NCI-H187 (cell line): Measurements from ENCODE around the gene SDF2L1.
A peak's percentile ranks its signal among the peaks of the same experiment; 100 is the strongest.
"Not testable (repeated sequence)": the region's sequence is repeated elsewhere in the genome, so short reads cannot be mapped to it uniquely, and the experiment has no call there.

ENCODE experiments used
- DNase-seq, 2 experiments: peaks; one replicate each; lab custom pipeline; 2025; lab: John Stamatoyannopoulos, UW

The SDF2L1 gene

GRCh38 chr22:21661991-21662390, 19.9 kb downstream of the SDF2L1 start:
- DNase-seq: no peak

DNA sequence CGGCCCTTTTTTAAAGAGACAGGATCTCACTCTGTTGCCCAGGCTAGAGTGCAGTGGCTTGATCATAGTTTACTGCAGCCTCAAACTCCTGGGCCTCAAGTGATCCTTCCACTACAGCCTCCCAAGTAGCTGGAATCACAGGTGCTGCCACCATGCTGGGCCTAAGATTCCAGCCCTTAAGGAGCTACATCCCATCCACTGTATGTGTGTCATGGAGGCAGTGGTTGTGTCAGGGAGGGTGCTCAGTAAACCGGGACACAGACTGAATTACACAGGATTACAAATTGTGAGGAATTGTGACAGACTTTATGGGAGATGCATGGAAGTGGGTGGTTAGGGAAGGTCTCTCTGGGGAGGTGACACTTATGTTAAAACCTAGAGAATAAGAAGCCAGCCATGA, 21.6 kb downstream of the SDF2L1 start:
- no peak for DNase-seq

DNA sequence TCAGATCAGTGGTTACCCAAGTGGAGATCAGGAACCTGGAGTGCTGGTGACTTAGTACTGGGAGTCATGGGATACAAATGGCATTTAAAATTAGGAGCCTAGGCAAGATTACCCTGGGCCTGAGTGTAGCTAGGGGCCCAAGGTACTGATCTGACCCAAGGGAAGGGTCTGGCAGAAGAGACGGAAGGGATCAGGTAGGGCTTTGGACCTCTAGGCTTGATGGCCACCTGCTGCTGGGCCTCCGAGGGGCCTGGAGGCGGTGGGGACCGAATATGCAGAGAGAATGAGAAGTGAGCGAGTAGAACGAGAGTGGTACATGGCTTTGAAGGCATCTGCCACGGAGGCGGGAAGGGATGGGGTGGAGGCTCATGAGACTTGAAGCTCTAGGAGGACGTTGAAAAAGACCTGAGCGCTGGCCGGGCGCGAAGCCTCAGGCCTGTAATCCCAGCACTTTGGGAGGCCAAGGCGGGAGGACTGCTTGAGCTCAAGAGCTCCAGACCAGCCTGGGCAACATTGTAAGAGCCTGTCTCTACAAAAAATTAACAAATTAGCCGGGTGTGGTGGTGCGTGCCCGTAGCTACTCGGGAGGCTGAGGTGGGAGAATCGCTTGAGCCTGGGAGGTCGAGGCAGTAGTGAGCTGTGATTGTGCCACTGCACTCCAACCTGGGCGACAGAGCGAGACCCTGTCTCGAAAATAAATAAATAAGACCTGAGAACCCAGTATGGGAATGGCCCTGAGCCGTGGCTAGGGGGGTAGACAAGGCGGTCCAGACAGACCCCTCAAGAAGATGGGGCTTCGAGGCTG, 23.1 kb downstream of the SDF2L1 start:
- DNase-seq: no peak

DNA sequence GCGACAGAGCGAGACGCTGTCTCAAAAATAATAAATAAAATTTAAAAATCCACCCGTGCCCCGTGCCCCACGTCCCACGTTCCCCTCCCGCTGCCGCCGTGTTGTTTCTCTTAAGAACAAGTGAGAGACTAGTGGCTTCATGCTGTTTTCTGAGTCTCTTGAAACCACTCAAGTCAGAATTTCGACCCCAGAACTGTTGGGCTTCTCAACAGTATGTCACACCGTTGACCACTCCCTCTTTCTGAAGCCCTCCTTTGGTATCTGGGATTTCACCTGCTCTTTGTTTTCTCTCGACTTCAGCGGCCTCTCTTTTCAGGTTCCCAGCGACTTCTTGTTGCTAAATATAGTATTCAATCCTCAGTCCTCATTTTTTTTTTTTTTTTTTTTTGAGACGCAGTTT, 24.7 kb downstream of the SDF2L1 start:
- DNase-seq: no peak

DNA sequence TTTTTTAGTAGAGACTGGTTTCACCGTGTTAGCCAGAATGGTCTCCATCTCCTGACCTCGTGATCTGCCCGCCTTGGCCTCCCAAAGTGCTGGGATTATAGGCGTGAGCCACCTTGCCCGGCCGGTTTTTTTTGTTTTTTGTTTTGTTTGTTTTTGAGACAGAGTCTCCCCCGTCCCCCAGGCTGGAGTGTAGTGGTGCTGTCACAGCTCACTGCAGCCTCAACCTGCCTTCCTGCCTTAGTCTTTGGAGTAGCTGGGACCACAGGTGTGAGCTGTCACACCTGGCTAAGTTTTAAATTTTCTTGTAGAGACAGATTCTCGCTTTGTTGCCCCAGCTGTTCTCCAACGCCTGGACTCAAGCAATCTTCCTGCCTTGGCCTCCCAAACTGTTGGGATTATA, 26.9 kb downstream of the SDF2L1 start:
- no peak for DNase-seq

GRCh38 chr22:21672107-21672629, 30.1 kb downstream of the SDF2L1 start:
- no peak for DNase-seq

GRCh38 chr22:21673534-21674321, 31.6 kb downstream of the SDF2L1 start:
- DNase-seq: no peak

DNA sequence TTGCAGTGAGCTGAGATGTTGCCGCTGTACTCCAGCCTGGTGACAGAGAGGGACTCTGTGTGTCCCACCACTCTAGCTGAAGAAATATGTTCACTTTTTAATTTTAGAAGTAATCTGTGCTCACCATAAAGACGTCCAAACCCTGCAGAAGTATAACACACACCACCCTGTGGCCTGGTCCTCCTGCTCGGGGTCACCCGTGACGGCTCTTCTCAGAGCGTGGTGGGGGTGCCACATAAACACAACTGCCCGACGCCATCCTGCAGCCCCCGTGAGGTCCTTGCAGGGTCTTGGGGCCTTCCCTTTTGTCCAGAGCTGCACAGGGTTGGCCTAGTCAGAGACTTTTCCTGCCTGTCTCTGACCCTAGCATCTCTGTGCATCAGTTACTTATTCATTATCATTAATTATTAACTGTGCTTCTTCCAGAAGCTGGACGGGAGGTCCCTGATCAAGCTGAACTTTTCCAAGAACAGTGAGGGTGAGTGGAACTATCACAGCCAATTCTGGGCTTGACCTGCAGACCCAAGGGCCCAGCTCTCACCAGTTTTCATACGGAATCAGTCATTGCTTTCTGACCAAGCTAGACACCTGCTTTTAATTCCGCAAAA, 32.6 kb downstream of the SDF2L1 start:
- DNase-seq: no peak

DNA sequence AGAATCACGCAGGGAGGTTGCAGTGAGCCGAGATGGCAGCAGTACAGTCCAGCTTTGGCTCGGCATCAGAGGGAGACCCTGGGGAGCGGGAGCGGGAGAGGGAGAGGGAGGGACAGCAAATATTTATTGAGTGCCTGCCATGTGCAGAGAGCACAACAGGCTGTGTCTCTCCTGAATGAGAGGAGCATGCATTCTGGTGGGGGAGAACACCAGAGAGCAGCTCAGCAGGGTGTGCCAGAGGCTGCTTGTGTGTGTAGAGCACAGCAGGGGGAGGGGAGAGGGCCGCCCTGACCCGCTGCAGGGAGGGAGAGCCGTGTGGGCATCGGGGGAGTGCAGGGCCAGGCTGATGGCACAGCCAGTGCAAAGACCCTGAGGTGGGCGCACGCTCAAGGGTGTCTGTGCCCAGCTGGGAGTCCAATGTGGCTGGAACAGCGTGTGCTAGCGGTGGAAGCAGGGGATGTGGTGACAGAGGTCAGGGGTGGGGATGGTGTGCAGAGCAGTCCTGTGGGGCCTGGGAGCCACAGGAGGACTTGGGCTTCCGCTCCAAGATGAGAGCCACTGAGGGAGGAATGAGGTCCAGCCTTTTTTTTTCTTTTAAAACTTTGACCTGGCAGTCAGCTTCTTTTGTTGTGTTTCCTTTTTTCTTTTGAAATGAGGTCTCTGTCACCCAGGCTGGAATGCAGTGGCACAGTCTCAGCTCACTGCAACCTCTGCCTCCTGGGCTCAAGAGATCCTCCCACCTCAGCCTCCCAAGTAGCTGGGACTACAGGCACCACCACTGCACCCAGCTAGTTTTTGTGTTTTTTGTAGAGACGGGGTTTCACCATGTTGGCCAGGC, 35.7 kb downstream of the SDF2L1 start:
- DNase-seq: peak in 1 of 2 experiments; percentile 14

DNA sequence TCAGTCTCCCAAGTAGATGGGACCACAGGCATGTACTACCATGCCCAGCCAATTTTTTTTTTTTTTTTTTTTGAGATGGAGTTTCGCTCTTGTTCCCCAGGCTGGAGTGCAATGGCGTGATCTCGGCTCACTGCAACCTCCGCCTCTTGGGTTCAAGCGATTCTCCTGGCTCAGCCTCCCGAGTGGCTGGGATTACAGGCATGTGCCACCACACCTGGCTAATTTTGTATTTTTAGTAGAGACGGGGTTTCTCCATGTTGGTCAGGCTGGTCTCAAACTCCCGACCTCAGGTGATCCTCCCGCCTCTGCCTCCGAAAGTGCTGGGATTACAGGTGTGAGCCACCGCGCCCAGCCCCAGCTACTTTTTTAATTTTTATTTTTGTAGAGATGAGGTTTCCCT, 36.7 kb downstream of the SDF2L1 start:
- not testable (repeated sequence) for DNase-seq

DNA sequence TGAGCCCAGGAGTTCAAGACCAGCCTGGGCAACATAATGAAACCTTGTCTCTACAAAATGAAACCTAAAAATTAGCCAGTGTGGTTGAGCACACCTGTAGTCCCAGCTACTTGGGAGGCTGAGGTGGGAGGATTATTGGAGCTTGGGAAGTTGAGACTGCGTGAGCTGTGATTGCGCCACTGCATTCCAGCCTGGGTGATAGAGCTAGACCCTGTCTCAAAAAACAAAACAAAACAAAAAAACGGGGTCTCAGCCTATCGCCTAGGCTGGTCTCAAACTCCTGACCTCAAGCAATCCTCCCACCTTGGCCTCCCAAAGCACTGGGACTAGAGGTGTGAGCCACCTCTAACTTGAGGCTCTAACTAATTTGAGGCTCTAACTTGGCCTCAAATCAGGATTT, 37.3 kb downstream of the SDF2L1 start:
- DNase-seq: no peak

DNA sequence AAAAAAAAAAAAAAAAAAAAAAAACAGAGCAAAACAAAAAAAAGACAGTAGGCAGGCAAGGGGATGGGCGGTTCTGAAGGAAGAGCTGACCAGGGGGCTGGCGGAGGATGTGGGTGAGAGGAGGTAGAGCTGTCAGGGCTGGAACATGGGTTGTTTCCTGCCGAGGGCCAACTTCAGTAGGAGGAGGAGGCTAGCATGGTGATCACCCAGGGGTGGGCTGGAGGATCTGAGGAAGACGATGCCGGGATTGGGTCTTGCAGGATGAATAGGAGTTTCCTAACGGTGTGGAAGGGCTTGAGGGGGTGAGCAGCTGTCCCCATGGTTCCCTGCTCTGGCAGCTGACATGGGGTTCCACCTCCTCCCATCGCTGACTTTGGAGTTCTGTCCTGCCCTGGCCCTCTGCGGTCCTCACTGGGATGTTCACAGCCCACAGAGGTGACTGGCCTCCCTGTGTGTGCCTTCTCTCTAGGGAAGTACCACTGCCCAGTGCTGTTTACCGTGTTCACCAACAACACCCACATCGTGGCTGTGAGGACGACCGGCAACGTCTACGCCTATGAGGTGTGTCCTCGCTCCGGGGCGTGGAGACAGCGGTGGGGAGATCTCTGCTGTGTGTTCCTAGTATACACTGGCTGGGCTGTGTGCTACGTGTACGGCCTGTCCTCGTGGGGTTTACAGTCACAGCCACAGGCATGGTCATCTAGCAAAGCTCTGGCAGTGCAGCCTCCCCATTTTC, 38.9 kb downstream of the SDF2L1 start:
- no peak for DNase-seq

GRCh38 chr22:21681566-21682370, 39.7 kb downstream of the SDF2L1 start:
- DNase-seq: no peak

GRCh38 chr22:21682385-21683175, 40.5 kb downstream of the SDF2L1 start:
- no peak for DNase-seq

DNA sequence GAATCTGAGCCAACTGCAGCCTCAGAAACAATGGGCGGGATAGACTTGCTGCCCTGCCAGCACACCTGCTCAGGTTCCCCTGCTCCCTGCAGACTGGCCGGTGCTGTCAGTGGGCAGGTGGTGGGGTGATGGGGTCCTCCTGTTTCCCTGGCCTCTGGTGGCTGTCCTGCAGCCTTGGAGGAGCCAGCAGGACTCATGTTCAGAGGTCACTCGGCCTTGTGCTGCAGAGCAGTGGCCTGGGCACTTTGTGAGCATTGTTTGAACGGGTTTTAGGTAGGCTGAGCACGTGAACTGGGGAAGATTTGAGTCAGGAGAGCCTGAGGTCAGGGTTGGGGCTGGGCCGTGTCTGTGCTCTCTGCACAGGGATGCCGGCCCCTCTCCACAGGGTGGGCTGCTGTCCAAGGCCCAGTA, 41.3 kb downstream of the SDF2L1 start:
- DNase-seq: no peak

DNA sequence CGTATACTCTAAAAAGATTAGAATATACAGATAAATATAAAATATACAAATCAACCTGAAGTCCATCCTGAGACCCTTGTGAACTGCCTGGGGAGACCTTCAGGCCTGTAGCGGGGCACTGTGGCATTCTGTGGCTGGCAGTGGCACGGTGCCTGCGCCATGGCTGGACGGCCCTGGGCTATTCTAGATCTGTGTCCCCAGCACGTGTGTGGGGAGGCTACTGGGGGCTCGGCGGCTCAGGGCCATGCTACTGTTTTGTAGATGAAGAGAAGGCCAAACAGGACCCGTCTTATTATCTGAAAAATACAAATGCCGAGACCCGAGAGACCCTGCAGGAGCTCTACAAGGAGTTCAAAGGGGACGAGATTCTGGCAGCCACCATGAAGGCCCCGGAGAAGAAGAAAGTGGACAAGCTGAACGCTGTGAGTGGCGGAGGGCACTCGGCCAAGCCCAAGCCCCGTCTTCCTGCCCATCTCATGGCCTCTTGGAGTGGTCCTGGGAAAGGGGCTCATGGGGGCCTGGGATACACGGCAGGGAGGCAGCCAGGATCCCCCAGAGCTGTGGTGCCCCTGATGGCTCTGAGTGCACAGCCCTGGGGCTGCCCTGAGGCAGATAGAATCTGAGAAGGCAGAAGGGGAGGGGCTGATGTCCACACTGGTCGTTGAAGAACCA, 42.5 kb downstream of the SDF2L1 start:
- no peak for DNase-seq

DNA sequence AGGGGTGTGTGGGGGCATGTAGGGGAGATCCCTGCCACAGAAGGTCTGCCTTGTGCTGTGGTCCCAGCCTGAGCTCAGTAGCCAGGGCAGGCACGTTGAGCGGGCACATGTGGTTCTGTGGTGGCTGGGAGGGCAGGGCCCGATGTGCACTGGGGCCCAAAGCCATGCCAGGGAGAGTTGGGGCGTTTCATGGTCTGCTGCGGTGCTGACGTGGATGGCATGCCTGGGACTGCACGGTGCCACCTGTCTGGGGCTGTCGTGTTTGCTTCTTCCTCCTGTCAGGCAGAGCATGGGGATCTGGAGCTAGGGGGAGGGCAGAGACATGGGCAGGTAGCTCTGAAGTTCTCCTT, 43.0 kb downstream of the SDF2L1 start:
- DNase-seq: no peak

DNA sequence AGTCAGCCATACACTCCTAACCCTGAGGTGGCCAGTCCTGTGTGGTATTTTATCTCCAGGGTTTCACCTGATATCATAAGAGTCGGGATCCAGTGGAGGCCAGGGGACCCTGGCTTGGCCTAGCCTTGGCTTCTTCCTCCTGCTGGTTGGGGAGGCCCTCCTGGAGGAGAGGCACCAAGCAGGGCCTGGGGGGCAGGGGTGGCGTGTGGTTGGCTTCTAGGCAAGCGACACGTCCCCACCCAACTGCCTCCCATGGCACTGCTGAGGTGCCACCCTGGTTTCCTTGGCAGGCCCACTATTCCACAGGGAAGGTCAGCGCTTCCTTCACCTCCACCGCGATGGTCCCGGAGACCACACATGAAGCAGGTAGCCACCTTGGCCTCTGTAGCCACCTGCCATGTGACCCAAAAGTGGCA, 44.1 kb downstream of the SDF2L1 start:
- no peak for DNase-seq
